A673 (cell line): ENCODE data around the gene CELF4. TPM values are rescaled to one million over a fixed set of nuclear protein-coding genes. Genes with fewer than 3 reads are reported as not detected.

Experiments
- BruUV-seq: library from RNA; stranded (reverse); fragments of 400-500 nt; replicated peaks from 2 replicates; lab custom pipeline; 2021; lab: Mats Ljungman, UMichigan
- CTCF ChIA-PET: fragments of 300-600 bp; sonication (Branson Sonifier 250); formaldehyde crosslinking; loops from one replicate; lab custom pipeline; 2022; ENCODE audit warnings: antibody characterized with exemption; lab: Charles Lee
- POLR2A ChIA-PET: fragments of 300-600 bp; sonication (Branson Sonifier 250); formaldehyde crosslinking; loops from one replicate; lab custom pipeline; 2022; ENCODE audit warnings: antibody characterized with exemption; ENCODE audit not compliant: low non-redundant PET; lab: Charles Lee
- DNase-seq: peaks from one replicate; pipeline ENCODE4 v3.0.0-alpha.2; 2015; ENCODE audit warnings: low spot score
- H3K27ac ChIP-seq: fragments of 200-600 bp; sonication (generic); 2 replicates; pipeline ENCODE4 v1.5.1; 2016; ENCODE audit warnings: mixed run types, low read depth, mild to moderate bottlenecking, mixed read lengths, antibody characterized with exemption, low read length; ENCODE audit not compliant: poor library complexity, severe bottlenecking
- H3K27me3 ChIP-seq: fragments of 200-600 bp; sonication (generic); replicated peaks from 2 replicates; pipeline ENCODE4 v1.6.1; 2017; ENCODE audit warnings: mixed run types, low read depth, mild to moderate bottlenecking, mixed read lengths, antibody characterized with exemption, low read length; ENCODE audit not compliant: insufficient read depth, poor library complexity
- H3K36me3 ChIP-seq: fragments of 200-600 bp; sonication (generic); 2 replicates; pipeline ENCODE4 v1.6.1; 2016; ENCODE audit warnings: mixed run types, mild to moderate bottlenecking, mixed read lengths, antibody characterized with exemption, low read length; ENCODE audit not compliant: insufficient read depth, poor library complexity, severe bottlenecking
- H3K4me1 ChIP-seq: fragments of 200-600 bp; sonication (generic); 2 replicates; pipeline ENCODE4 v1.6.1; 2017; ENCODE audit warnings: mixed run types, mild to moderate bottlenecking, mixed read lengths, antibody characterized with exemption, low read length; ENCODE audit not compliant: insufficient read depth, poor library complexity, severe bottlenecking
- H3K4me3 ChIP-seq: fragments of 200-600 bp; sonication (generic); 2 replicates; pipeline ENCODE4 v1.5.1; 2016; ENCODE audit warnings: low read depth, mixed run types, mild to moderate bottlenecking, mixed read lengths, low read length; ENCODE audit not compliant: poor library complexity, severe bottlenecking
- H3K9me3 ChIP-seq: fragments of 200-600 bp; sonication (generic); 2 replicates; pipeline ENCODE4 v1.6.1; 2016; ENCODE audit warnings: mixed run types, low read depth, mild to moderate bottlenecking, mixed read lengths, antibody characterized with exemption, low read length; ENCODE audit not compliant: poor library complexity, severe bottlenecking
- CTCF ChIP-seq: fragments of 300-800, 200-600 bp; sonication (generic); conservative IDR thresholded peaks from 2 replicates; pipeline ENCODE4 v1.5.1; 2017; ENCODE audit warnings: low read depth, mild to moderate bottlenecking, antibody characterized with exemption, low read length, moderate library complexity, mixed read lengths
- EZH2 ChIP-seq: fragments of 200-600 bp; sonication (generic); IDR thresholded peaks from 2 replicates; pipeline ENCODE4 v1.6.1; 2017; ENCODE audit warnings: borderline replicate concordance, low read depth, mild to moderate bottlenecking, mixed read lengths, antibody characterized with exemption, low read length; ENCODE audit not compliant: poor library complexity, severe bottlenecking
- intact Hi-C: fragments of 100-400 bp; cut with micrococcal nuclease; formaldehyde crosslinking; loops from one replicate; pipeline ENCODE4 v1.10.0; 2022; ENCODE audit not compliant: unreplicated experiment
- total RNA-seq: library from RNA; stranded (reverse); gene quantifications from 2 replicates; pipeline ENCODE4 v1.2.3, GENCODE V29; 2021

Gene CELF4
- total RNA-seq, 1 experiment from 2014 or later, result not detected

GRCh38 chr18:37394610-37394965 lies 171.0 kb downstream of the CELF4 start:
- no peak overlapping the region for H3K27ac ChIP-seq
- POLR2A ChIA-PET, result no interaction called here

GRCh38 chr18:37393945-37394609 lies 171.5 kb downstream of the CELF4 start:
- Histone ChIP-seq H3K4me3 (peak overlapping the region; percentile 15), H3K4me1 (peaks cover 5% of the 10 kb centered on the region), H3K27ac (no peak overlapping the region), H3K36me3 (no peaks in the 10 kb centered on the region), H3K9me3 (no peaks in the 10 kb centered on the region), H3K27me3 (peaks cover 33% of the 10 kb centered on the region)
- intact Hi-C loops, result no loop called here
- peak; percentile 17 for DNase-seq
- CTCF ChIA-PET, result no interaction called here
- TF ChIP-seq EZH2 (peak; percentile 54), CTCF (0 out of 2 replicates have a peak, but pooled peaks have one; percentile 9)
- POLR2A ChIA-PET, result no interaction called here
- BruUV-seq, result no TSS peak

More at GRCh38 chr18:37394610-37394965, 171.0 kb downstream of the CELF4 start:
- no peak for DNase-seq
- intact Hi-C loops, result no loop called here
- H3K9me3 ChIP-seq, result no peaks in the 10 kb centered on the region
- H3K4me1 ChIP-seq, result peaks cover 5% of the 10 kb centered on the region
- BruUV-seq, result no TSS peak
- TF ChIP-seq CTCF, result no peak
- no peak for TF ChIP-seq EZH2
- H3K36me3 ChIP-seq, result no peaks in the 10 kb centered on the region
- CTCF ChIA-PET, result no interaction called here
- H3K27me3 ChIP-seq, result peaks cover 33% of the 10 kb centered on the region
- H3K4me3 ChIP-seq, result no peak overlapping the region

GRCh38 chr18:37393221-37393827 lies 172.3 kb downstream of the CELF4 start:
- TF ChIP-seq CTCF (no peak), EZH2 (no peak)
- peaks cover 5% of the 10 kb centered on the region for H3K4me1 ChIP-seq
- peaks cover 33% of the 10 kb centered on the region for H3K27me3 ChIP-seq
- no peak overlapping the region for H3K27ac ChIP-seq
- no TSS peak for BruUV-seq
- ChIA-PET POLR2A (no interaction called here), CTCF (no interaction called here)
- peak overlapping the region; percentile 15 for H3K4me3 ChIP-seq
- H3K36me3 ChIP-seq, result no peaks in the 10 kb centered on the region
- intact Hi-C loops, result no loop called here
- H3K9me3 ChIP-seq, result no peaks in the 10 kb centered on the region
- no peak for DNase-seq
